Gastroesophageal sphincter (tissue), 4 donors: Measurements from ENCODE around the gene BPIFB6. TPM values are rescaled to one million over a fixed set of nuclear protein-coding genes. Genes with fewer than 3 reads are reported as not detected.

Experiments
- ATAC-seq: fragments of 150-250 bp; one replicate; pipeline ENCODE4 v1.9.1; 2016; ENCODE audit warnings: mild to moderate bottlenecking, moderate library complexity
- H3K27ac ChIP-seq, 4 donors: fragments of 200-600 bp; sonication (generic) in 3 of 4; 1 replicate in 3 of 4; 2 replicates in 1 of 4; pipeline ENCODE4 v1.5.1; 2016 to 2019
- H3K27me3 ChIP-seq: fragments of 200-600 bp; sonication (generic); one replicate; pipeline ENCODE4 v1.5.1; 2019
- H3K36me3 ChIP-seq, 2 donors: fragments of 200-600 bp; sonication (generic); one replicate each; pipeline ENCODE4 v1.5.1; 2019; ENCODE audit warnings: control low read depth in 1 of 2
- H3K4me1 ChIP-seq, 3 donors: fragments of 200-600 bp; sonication (generic); 1 replicate in 2 of 3; 2 replicates in 1 of 3; pipeline ENCODE4 v1.5.1; 2016 to 2019; ENCODE audit warnings: control low read depth in 2 of 3
- H3K4me3 ChIP-seq, 2 donors: fragments of 200-600 bp; sonication (generic); one replicate each; pipeline ENCODE4 v1.5.1; 2019; ENCODE audit warnings: mild to moderate bottlenecking in 1 of 2, moderate library complexity in 1 of 2
- H3K9me3 ChIP-seq, 3 donors: fragments of 200-600 bp; sonication (generic); one replicate each; pipeline ENCODE4 v1.5.1; 2017 to 2019; ENCODE audit warnings: control low read depth in 2 of 3
- EP300 ChIP-seq: sonication (generic); formaldehyde crosslinking; IDR thresholded peaks from one replicate; pipeline ENCODE4 v1.6.1; 2017; ENCODE audit warnings: antibody characterized with exemption, mild to moderate bottlenecking
- POLR2A ChIP-seq, 2 donors: fragments of 450-650 bp; IDR thresholded peaks; one replicate each; pipeline ENCODE4 v1.6.1; 2017; ENCODE audit warnings: antibody characterized with exemption in 2 of 2, mild to moderate bottlenecking in 2 of 2, moderate library complexity in 1 of 2
- POLR2AphosphoS5 ChIP-seq: sonication (generic); formaldehyde crosslinking; IDR thresholded peaks from one replicate; pipeline ENCODE4 v1.6.1; 2017; ENCODE audit warnings: antibody characterized with exemption
- WGBS, 2 donors: methylation state at CpG; one replicate each; pipeline ENCODE4 v1.1.5; 2018; ENCODE audit warnings: low coverage in 1 of 2; 5-methylcytosine and 5-hydroxymethylcytosine counted together
- total RNA-seq, 4 donors: library from RNA; depleted of rRNA; stranded (reverse); fragments of >200 nt; gene quantifications; one replicate each; pipeline ENCODE4 v1.1.0, GENCODE V29; 2016
- TF ChIP-seq, protein P1 (sequence below), 4 experiments: fragments of 200-600 bp in 2 of 4; fragments of 450-650 bp in 2 of 4; sonication (generic) in 1 of 4; IDR thresholded peaks; one replicate each; pipeline ENCODE4 v1.5.1; 2017 to 2019; ENCODE audit warnings: antibody characterized with exemption in 4 of 4, mild to moderate bottlenecking in 2 of 4, moderate library complexity in 2 of 4

The BPIFB6 gene
- total RNA-seq, 4 donors from 2014 or later = not detected

DNA sequence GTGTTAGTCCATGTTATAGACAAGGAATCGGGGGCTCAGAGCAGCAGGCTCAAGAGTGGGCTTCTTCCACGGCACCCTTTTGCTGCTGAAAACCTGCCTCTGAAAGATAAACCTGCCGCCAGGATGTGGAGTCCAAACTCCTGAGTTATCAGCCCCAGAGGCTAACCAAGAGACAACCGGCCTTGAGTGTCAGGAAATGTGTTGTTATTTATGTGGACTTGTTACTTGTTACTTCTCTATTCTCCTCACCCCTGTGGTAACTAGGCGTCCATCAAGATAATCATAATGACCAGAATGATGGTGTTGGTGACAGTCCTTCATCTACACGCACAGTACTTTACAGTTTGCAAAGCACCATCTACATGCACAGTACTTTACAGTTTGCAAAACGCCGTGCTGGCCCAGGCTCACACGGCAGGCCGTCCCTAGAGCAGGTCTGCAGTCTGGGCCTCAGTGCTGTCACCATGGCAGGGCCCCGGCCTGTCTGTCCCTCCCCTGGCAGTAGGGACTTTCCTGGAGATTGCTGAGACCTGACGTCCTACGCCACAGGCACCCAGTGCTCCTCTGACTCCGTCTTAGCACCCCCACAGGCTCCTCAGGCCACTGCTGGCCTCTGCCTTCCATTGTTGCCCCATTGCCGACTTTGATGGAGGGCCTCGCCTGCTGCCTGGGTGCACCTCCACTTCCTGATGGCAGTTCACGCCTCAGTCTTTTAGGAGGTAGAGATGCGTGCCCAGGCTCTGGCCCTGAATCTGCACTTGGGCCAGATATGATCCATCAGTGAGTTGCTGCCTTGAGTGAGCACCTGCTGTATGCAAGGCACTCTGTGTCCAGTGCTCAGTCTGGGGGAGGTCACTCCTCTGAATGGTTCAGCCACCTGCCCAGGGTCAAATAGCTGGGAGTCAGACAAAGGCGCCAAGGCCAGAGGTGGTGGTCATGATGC, 38.9 kb downstream of the BPIFB6 start:
- no peak for TF ChIP-seq POLR2A (IDR thresholded peaks at IDR 0.05)
- no peak overlapping the region for H3K4me3 ChIP-seq
- WGBS, 2 donors = 61 to 73% methylated on average over 6 to 14 of the region's 19 CpGs

DNA sequence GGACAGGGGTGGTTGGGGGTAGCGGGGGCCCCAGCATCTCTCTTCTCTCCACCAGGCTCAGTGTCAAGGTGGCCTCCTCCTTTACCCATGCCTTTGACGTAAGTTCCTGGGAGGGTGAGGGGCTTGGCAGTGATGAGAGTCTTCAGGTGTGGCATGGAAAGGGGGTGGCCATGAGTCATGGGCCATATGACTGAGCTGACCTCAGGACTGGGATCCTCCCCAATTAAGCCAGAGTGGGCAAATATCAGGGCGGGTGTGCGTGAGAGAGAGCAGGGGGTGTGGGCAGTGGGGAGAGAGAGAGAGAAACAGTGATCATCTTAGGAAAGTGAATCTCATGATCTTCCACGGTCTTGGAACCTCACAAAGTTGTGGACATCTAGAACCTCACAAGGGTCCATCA, 39.8 kb downstream of the BPIFB6 start:
- no peak for ATAC-seq
- no peak overlapping the region for H3K27ac ChIP-seq
- H3K4me3 ChIP-seq = no peak overlapping the region
- 100% methylated on average over 1 to 2 of the region's 5 CpGs for WGBS, 2 donors
- no peaks in the 10 kb centered on the region for H3K4me1 ChIP-seq
- peaks cover 32% of the 10 kb centered on the region for H3K27me3 ChIP-seq
- no peaks in the 10 kb centered on the region for H3K36me3 ChIP-seq
- TF ChIP-seq POLR2AphosphoS5 (no peak), POLR2A (IDR thresholded peaks at IDR 0.05) (no peak), EP300 (no peak)
- TF ChIP-seq, protein P1, sequence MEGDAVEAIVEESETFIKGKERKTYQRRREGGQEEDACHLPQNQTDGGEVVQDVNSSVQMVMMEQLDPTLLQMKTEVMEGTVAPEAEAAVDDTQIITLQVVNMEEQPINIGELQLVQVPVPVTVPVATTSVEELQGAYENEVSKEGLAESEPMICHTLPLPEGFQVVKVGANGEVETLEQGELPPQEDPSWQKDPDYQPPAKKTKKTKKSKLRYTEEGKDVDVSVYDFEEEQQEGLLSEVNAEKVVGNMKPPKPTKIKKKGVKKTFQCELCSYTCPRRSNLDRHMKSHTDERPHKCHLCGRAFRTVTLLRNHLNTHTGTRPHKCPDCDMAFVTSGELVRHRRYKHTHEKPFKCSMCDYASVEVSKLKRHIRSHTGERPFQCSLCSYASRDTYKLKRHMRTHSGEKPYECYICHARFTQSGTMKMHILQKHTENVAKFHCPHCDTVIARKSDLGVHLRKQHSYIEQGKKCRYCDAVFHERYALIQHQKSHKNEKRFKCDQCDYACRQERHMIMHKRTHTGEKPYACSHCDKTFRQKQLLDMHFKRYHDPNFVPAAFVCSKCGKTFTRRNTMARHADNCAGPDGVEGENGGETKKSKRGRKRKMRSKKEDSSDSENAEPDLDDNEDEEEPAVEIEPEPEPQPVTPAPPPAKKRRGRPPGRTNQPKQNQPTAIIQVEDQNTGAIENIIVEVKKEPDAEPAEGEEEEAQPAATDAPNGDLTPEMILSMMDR (IDR thresholded peaks at IDR 0.05) = no peak
- H3K9me3 ChIP-seq = no peaks in the 10 kb centered on the region

More for the DNA sequence above, 38.9 kb downstream of the BPIFB6 start:
- no peak overlapping the region for H3K27ac ChIP-seq
- H3K4me1 ChIP-seq = no peaks in the 10 kb centered on the region
- no peaks in the 10 kb centered on the region for H3K36me3 ChIP-seq
- H3K27me3 ChIP-seq = peaks cover 24% of the 10 kb centered on the region
- no peak for ATAC-seq
- H3K9me3 ChIP-seq = no peaks in the 10 kb centered on the region

DNA sequence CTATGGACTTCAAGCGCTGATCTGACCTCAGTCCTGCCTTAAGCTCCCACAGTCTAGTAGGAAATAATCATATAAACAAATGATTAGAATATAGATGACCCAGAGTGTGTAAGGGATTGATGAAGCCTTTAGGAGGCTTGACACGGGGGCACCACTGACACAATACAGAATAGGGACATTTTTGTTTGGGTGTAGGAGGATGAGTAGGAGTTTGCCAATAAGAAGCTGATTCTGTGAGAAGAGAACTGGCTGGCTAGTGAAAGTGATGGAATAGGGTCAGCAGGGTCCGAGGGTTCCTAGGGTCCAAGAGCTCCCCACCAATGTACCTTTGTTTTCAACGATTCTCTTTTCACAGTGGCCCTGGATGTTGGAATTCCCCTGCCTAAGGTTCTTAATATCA, 40.9 kb downstream of the BPIFB6 start:
- TF ChIP-seq POLR2A (IDR thresholded peaks at IDR 0.05) (no peak), EP300 (no peak), POLR2AphosphoS5 (no peak)
- TF ChIP-seq, protein P1 (IDR thresholded peaks at IDR 0.05) = no peak
- H3K9me3 ChIP-seq = no peaks in the 10 kb centered on the region
- H3K27ac ChIP-seq = no peak overlapping the region
- peaks cover 43% of the 10 kb centered on the region for H3K27me3 ChIP-seq
- H3K4me3 ChIP-seq = no peak overlapping the region
- 96 to 97% methylated on average over 3 to 4 of the region's 4 CpGs for WGBS, 2 donors
- H3K36me3 ChIP-seq = no peaks in the 10 kb centered on the region
- ATAC-seq = no peak
- H3K4me1 ChIP-seq = no peaks in the 10 kb centered on the region

DNA sequence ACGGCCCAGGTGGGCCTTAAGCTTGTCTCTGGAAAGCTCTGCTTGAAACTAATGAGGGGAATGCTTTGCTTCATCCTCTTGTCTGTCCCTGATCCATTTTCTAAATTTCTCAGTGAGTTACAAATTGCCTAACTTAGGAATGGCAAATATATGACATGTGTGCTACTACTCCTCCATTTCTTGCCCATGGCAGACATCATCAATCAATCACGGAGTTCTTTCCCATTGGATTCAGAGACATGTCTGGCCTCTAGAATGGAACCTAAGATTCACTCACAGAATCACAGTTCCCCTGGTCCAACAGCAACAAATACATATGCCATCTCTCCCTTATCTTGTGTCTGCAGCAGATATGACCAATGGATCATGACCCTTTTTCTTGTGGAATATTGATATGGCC, 41.4 kb downstream of the BPIFB6 start:
- no peak for ATAC-seq
- Histone ChIP-seq H3K4me1 (no peaks in the 10 kb centered on the region), H3K4me3 (no peak overlapping the region), H3K27ac (no peak overlapping the region), H3K27me3 (peaks cover 48% of the 10 kb centered on the region), H3K36me3 (no peaks in the 10 kb centered on the region), H3K9me3 (no peaks in the 10 kb centered on the region)
- no peak for TF ChIP-seq POLR2A (IDR thresholded peaks at IDR 0.05)
- TF ChIP-seq, protein P1 (IDR thresholded peaks at IDR 0.05) = no peak
- WGBS, 2 donors = 80 to 87% methylated on average over 1 to 2 of the region's 2 CpGs

DNA sequence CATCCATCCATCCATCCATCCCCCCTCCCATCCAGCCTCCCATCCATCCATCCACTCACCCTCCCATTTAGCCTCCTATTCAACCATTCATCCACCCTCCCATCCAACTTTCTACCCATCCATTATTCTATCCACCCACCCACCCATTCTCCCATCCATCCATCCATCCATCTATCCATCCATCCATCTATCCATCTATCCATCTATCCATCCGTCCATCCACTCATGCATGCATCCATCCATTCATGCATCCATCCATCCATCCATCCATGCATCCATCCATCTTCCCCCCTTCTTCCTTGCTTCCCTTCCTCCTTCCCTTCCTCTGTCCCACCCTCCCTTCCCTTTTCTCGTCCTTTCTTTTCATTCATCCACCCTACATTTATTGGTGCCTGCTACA, 43.2 kb downstream of the BPIFB6 start:
- Histone ChIP-seq H3K36me3 (no peaks in the 10 kb centered on the region), H3K4me1 (no peaks in the 10 kb centered on the region), H3K27me3 (peaks cover 49% of the 10 kb centered on the region), H3K27ac (no peak overlapping the region), H3K4me3 (no peak overlapping the region), H3K9me3 (no peaks in the 10 kb centered on the region)
- ATAC-seq = no peak
- WGBS, 2 donors = 83 to 92% methylated on average over 2 of the region's 2 CpGs
- TF ChIP-seq POLR2AphosphoS5 (no peak), EP300 (no peak), POLR2A (IDR thresholded peaks at IDR 0.05) (no peak)
- TF ChIP-seq, protein P1 (IDR thresholded peaks at IDR 0.05) = no peak
